ENCODE measurements around the gene PDE6A. TPM values are rescaled to one million over a fixed set of nuclear protein-coding genes. Genes with fewer than 3 reads are reported as not detected.
A peak's percentile ranks its signal among the peaks of the same experiment; 100 is the strongest.

Gene PDE6A
- total and polyA plus RNA-seq, 9 of the 15 experiments (the other 6 are each of a cell fraction or from before 2014, with no cell fraction given) = 0.01 to 0.04 (median 0.01) TPM; not detected in 6

DNA sequence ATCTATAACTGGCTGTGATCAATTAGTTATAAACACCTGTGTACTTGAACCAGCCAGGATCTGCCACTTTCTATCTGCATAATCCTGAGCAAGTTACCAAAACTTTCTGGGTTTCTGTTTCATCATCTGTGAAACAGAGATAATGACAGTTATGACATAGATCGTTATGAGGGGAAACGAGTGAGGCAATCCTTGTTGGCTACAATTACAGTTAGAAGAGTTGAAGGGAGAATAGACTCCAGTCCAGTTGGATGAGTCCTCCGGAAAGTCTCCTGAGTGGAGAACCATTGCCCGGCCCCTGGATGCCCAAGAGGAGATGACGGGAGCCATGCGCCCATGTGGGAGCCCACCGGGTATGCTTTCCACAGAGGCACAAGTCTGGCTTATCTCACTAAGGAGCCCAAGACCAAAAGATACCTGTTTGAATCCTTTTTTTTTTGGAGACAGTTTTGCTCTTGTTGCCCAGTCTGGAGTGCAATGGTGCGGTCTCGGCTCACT, 4.5 kb downstream of the PDE6A start (continued):
- TF ChIP-seq TFAM (CRISPR knock-in tag; conservative IDR thresholded peaks at IDR 0.05) = no peak
- TF ChIP-seq, protein P1, sequence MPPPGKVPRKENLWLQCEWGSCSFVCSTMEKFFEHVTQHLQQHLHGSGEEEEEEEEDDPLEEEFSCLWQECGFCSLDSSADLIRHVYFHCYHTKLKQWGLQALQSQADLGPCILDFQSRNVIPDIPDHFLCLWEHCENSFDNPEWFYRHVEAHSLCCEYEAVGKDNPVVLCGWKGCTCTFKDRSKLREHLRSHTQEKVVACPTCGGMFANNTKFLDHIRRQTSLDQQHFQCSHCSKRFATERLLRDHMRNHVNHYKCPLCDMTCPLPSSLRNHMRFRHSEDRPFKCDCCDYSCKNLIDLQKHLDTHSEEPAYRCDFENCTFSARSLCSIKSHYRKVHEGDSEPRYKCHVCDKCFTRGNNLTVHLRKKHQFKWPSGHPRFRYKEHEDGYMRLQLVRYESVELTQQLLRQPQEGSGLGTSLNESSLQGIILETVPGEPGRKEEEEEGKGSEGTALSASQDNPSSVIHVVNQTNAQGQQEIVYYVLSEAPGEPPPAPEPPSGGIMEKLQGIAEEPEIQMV (tag; conservative IDR thresholded peaks at IDR 0.05; ENCODE audit: low read depth) = no peak
- TF ChIP-seq ZNF830 (CRISPR knock-in tag; IDR thresholded peaks at IDR 0.05) = no peak
- TF ChIP-seq, protein P2, sequence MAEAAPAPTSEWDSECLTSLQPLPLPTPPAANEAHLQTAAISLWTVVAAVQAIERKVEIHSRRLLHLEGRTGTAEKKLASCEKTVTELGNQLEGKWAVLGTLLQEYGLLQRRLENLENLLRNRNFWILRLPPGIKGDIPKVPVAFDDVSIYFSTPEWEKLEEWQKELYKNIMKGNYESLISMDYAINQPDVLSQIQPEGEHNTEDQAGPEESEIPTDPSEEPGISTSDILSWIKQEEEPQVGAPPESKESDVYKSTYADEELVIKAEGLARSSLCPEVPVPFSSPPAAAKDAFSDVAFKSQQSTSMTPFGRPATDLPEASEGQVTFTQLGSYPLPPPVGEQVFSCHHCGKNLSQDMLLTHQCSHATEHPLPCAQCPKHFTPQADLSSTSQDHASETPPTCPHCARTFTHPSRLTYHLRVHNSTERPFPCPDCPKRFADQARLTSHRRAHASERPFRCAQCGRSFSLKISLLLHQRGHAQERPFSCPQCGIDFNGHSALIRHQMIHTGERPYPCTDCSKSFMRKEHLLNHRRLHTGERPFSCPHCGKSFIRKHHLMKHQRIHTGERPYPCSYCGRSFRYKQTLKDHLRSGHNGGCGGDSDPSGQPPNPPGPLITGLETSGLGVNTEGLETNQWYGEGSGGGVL (CRISPR knock-in tag; IDR thresholded peaks at IDR 0.05) = no peak
- TF ChIP-seq, protein P3, sequence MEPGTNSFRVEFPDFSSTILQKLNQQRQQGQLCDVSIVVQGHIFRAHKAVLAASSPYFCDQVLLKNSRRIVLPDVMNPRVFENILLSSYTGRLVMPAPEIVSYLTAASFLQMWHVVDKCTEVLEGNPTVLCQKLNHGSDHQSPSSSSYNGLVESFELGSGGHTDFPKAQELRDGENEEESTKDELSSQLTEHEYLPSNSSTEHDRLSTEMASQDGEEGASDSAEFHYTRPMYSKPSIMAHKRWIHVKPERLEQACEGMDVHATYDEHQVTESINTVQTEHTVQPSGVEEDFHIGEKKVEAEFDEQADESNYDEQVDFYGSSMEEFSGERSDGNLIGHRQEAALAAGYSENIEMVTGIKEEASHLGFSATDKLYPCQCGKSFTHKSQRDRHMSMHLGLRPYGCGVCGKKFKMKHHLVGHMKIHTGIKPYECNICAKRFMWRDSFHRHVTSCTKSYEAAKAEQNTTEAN (CRISPR knock-in tag; IDR thresholded peaks at IDR 0.05) = no peak
- TF ChIP-seq RAD21 (CRISPR knock-in tag; conservative IDR thresholded peaks at IDR 0.05 in 1 of 2, IDR thresholded peaks at IDR 0.05 in 1 of 2) = no peak
- TF ChIP-seq, protein P4, sequence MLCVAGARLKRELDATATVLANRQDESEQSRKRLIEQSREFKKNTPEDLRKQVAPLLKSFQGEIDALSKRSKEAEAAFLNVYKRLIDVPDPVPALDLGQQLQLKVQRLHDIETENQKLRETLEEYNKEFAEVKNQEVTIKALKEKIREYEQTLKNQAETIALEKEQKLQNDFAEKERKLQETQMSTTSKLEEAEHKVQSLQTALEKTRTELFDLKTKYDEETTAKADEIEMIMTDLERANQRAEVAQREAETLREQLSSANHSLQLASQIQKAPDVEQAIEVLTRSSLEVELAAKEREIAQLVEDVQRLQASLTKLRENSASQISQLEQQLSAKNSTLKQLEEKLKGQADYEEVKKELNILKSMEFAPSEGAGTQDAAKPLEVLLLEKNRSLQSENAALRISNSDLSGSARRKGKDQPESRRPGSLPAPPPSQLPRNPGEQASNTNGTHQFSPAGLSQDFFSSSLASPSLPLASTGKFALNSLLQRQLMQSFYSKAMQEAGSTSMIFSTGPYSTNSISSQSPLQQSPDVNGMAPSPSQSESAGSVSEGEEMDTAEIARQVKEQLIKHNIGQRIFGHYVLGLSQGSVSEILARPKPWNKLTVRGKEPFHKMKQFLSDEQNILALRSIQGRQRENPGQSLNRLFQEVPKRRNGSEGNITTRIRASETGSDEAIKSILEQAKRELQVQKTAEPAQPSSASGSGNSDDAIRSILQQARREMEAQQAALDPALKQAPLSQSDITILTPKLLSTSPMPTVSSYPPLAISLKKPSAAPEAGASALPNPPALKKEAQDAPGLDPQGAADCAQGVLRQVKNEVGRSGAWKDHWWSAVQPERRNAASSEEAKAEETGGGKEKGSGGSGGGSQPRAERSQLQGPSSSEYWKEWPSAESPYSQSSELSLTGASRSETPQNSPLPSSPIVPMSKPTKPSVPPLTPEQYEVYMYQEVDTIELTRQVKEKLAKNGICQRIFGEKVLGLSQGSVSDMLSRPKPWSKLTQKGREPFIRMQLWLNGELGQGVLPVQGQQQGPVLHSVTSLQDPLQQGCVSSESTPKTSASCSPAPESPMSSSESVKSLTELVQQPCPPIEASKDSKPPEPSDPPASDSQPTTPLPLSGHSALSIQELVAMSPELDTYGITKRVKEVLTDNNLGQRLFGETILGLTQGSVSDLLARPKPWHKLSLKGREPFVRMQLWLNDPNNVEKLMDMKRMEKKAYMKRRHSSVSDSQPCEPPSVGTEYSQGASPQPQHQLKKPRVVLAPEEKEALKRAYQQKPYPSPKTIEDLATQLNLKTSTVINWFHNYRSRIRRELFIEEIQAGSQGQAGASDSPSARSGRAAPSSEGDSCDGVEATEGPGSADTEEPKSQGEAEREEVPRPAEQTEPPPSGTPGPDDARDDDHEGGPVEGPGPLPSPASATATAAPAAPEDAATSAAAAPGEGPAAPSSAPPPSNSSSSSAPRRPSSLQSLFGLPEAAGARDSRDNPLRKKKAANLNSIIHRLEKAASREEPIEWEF (CRISPR knock-in tag; IDR thresholded peaks at IDR 0.05) = peak; percentile 58; the same call in 1 of the 2 replicates
